ENCODE results near the gene CCDC6.
"Not testable (repeated sequence)": the region's sequence is repeated elsewhere in the genome, so short reads cannot be mapped to it uniquely, and the experiment has no call there.

CCDC6 gene

DNA sequence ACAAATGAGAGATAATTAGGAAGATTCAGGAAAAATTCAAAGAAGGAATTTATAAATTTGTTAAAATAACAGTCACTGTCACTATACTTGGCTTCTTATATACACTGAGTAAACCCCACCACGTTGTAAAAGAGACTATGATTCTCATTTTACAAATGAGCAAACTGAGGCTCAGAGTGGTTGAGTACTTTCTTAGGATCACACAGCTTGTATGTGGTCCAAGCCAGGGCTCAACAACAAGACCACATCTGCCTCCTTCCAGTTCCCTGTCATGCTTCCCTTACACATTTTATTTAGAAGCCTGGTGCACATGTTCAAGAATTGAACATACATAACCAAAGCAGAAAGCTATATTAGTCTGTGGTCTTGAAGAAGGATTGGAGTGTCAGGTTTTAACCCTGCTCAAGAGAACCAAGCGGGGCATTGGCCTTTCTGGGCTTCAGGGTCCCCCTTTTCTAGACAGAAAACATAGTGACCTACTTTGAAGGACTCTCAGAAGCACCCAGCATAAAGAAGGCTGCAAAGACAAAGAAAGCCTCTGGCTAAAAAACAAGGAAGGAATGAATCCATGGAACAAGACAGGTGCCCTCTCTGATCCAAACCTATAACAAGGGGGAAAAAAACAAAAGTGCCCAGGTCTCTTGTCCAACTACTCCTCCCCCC lies 153.9 kb downstream of the CCDC6 start:
- no peak for DNase-seq

DNA sequence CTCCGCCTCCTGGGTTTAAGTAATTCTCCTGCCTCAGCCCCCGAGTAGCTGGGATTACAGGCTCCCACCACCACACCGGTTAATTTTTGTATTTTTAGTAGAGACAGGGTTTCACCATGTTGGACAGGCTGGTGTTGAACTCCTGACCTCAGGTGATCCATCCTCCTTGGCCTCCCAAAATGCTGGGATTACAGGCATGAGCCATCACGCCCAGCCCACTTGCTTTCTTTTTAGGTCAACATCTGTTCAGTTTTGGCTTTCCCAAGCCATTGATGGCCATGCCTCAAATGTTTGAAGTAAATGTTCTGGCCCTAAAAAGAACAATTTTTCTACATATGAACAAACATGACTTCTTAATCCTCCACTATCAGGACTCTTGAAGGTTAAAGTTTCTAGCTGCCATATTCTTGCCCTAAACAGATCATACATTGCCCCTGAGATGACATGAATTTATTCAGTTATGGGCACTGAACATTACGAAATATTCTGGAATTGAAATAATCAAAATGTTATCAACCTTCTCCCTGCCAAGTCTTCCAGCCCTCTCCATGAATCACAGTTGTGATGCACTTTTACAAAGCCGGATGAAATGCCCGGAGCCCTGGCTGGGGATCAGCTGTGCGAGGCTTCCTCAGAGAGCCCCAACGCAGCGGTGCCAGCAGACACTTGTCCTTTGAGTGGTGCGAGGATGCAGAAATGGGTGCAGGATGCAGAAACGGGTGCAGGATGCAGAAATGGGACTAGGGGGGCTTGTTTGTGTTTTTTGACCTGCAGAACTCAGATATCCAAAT lies 156.0 kb downstream of the CCDC6 start:
- no peak for DNase-seq

DNA sequence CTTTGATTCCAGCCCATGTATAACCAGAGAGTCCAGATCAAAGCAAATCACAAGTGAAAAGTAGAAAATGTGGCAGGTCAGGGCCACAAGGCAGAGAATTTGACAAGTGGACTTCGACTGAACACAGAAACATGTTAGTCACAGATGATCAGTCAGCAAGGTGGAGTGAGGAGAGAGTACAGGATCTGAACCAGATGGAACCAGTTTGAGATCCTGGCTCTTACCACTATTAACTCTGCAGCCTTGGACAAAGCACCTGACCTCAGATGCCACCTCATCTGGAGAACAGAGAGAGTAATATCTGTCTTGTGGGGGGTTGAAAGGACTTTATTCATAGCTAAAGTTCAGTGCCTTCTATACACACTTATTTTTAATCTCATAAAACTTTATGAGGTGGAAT lies 157.5 kb downstream of the CCDC6 start:
- no peak for DNase-seq

DNA sequence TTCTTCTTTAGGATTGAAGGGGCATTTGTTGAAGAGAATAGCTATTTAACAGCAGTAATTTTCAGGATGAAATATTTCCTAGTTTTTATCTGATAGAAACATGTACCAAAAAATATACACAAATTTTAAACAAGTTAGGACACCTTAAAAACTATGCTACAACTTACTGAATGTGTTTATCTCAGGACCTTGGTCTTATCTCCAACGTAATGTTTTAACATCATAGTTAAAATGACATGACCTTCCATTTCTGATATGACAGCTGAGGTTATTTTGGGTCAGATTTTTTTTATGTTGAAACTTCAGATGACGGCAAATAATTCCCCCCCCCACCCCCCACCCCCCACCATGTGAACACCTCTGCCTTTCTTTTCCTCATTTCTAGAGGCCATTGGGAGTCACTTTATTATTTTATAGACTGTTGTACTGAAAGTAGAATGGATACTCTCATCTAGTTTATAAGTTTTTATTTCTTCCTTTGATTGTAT lies 161.1 kb downstream of the CCDC6 start:
- no peak for DNase-seq

DNA sequence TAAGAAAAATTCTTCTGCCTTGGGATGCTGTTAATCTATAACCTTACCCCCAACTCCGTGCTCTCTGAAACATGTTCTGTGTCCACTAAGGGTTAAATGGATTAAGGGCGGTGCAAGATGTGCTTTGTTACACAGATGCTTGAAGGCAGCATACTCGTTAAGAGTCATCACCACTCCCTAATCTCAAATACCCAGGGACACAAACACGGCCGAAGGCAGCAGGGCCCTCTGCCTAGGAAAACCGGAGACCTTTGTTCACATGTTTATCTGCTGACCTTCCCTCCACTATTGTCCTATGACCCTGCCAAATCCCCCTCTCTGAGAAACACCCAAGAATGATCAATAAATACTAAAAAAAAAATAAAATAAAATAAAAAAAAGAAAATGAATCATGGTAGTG lies 161.6 kb downstream of the CCDC6 start:
- not testable (repeated sequence) for DNase-seq

DNA sequence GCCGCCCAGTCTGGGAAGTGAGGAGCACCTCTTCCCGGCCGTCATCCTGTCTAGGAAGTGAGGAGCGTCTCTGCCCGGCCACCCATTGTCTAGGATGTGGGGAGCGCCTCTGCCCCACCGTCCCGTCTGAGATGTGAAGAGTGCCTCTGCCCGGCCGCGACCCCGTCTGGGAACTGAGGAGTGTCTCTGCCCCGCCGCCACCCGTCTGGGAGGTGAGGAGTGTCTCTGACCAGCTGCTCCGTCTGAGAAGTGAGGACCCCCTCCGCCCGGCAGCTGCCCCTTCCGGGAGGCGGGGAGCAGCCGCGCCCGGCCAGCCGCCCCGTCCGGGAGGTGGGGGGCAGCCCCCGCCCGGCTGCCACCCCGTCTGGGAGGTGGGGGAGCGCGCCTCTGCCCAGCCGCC lies 162.2 kb downstream of the CCDC6 start:
- not testable (repeated sequence) for DNase-seq

DNA sequence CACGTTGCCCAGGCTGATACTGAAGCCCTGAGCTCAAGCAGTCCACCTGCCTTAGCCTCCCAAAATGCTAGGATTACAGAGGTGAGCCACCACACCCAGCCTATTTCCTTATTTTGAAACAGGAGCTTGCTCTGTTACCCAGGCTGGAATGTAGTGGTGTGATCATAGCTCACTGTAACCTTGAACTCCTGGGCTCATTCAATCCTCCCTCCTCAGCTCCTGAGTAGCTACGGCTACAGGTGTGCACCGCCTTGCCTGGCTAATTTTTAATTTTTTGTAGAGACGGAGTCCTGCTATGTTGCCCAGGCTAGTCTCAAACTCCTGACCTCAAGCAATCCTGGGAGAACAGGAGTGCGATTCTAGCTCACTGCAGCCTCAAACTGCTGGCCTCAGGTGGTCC lies 164.8 kb downstream of the CCDC6 start:
- DNase-seq, result no peak

DNA sequence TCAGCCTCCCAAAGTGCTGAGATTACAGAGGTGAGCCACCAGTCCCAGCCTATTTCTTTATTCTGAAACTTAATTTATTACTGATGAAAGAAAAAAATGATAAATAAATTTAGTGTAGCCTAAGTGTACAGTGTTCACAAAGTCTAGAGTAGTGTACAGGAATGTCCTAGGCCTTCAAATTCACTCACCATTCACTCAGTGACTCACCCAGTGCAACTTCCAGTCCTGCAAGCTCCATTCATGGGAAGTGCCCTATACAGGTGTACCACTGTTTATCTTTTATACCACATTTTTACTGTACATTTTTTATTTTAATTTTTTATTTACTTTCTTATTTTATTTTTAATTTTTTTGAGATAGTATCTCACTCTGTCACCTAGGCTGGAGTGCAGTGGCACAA lies 165.3 kb downstream of the CCDC6 start:
- no peak for DNase-seq

Measured in NCI-H1048 (cell line).